Heart left ventricle (tissue), 16 donors: ENCODE measurements around the gene MIPOL1. TPM values are rescaled to one million over a fixed set of nuclear protein-coding genes. Genes with fewer than 3 reads are reported as not detected.

Experiments
- ATAC-seq, 4 donors: fragments of 200-7000 bp; cut with Tn5 transposase; one replicate each; pipeline ENCODE4 v1.9.1; 2020 to 2022; ENCODE audit warnings: moderate library complexity in 4 of 4, mild to moderate bottlenecking in 3 of 4, moderate number of reproducible peaks in 1 of 4
- DNase-seq, 5 donors: peaks; one replicate each; pipeline ENCODE4 v3.0.0-alpha.2; 2020
- H3K27ac ChIP-seq, 12 donors: fragments of 200-600 bp; sonication (generic) in 4 of 12; one replicate each; pipeline versions ENCODE4 v1.5.0 to v1.8.0; 2016 to 2022; ENCODE audit warnings: mild to moderate bottlenecking in 2 of 12
- H3K27me3 ChIP-seq, 9 donors: fragments of 200-600 bp; sonication (generic) in 2 of 9; one replicate each; pipeline versions ENCODE4 v1.5.1 to v1.8.0; 2016 to 2022; ENCODE audit warnings: mild to moderate bottlenecking in 3 of 9
- H3K36me3 ChIP-seq, 9 donors: fragments of 200-600 bp; sonication (generic) in 2 of 9; one replicate each; pipeline versions ENCODE4 v1.5.0 to v1.8.0; 2018 to 2022; ENCODE audit warnings: mild to moderate bottlenecking in 2 of 9
- H3K4me1 ChIP-seq, 12 donors: fragments of 200-600 bp; sonication (generic) in 4 of 12; one replicate each; pipeline versions ENCODE4 v1.5.0 to v1.8.0; 2016 to 2022; ENCODE audit warnings: mild to moderate bottlenecking in 3 of 12
- H3K4me3 ChIP-seq, 12 donors: fragments of 200-600 bp; sonication (generic) in 4 of 12; one replicate each; pipeline versions ENCODE4 v1.5.0 to v1.8.0; 2017 to 2022; ENCODE audit warnings: mild to moderate bottlenecking in 9 of 12, moderate library complexity in 4 of 12
- H3K9me3 ChIP-seq, 12 donors: fragments of 200-600 bp; sonication (generic) in 4 of 12; one replicate each; pipeline versions ENCODE4 v1.5.0 to v1.8.0; 2016 to 2022; ENCODE audit warnings: mild to moderate bottlenecking in 1 of 12
- CTCF ChIP-seq, 12 donors: fragments of 200-600 bp; sonication (generic) in 4 of 12; IDR thresholded peaks; one replicate each; pipeline versions ENCODE4 v1.5.0 to v1.8.0; 2018 to 2022; ENCODE audit warnings: antibody characterized with exemption in 12 of 12, mild to moderate bottlenecking in 5 of 12
- POLR2A ChIP-seq, 2 donors: fragments of 450-650 bp; IDR thresholded peaks; one replicate each; pipeline ENCODE4 v1.6.1; 2017; ENCODE audit warnings: antibody characterized with exemption in 2 of 2, mild to moderate bottlenecking in 2 of 2, moderate library complexity in 2 of 2
- WGBS, 4 donors: extraction: QIAGEN DNeasy Blood & Tissue Kit in 2 of 4; methylation state at CpG; one replicate each; pipeline versions ENCODE4 v1.1.5 to v1.1.7; 2013 to 2018; 5-methylcytosine and 5-hydroxymethylcytosine counted together
- intact Hi-C, 10 donors: fragments of 100-400 bp; cut with DNase I; formaldehyde crosslinking; loops; one replicate each; pipeline versions ENCODE4 v1.11.1 to v1.14.2; 2022
- polyA plus RNA-seq, 2 donors: library from polyadenylated mRNA; stranded (reverse); fragments of 200-250 nt; gene quantifications; one replicate each; pipeline ENCODE4 v1.2.3, GENCODE V29; 2013
- total RNA-seq, 9 donors: library from RNA; depleted of rRNA in 2 of 9; stranded (reverse); fragments of >200 nt in 2 of 9; fragmentation: NEBNext Ultra II Directional in 3 of 9; extraction: Animal tissue kit (Norgen Biotek cat#: 25700) in 3 of 9; gene quantifications; one replicate each; pipeline versions ENCODE4 v1.1.0 to v1.2.4, GENCODE V29; 2016 to 2023
- donor health status: ischemic (EF 13 %, LVEDD 7.1; RV severe dilation, severe dysfunction).
- donor health status: healthy with polysubstance abuse.
- donor health status: DM: no; HTN: yes; CAD: no.
- donor health status: DM: no; HTN: no; CAD: no.
- donor health status: ischemic (EF 25% LVEDD 6.9; RV normal size, moderate dysfunction).
- donor health status: ischemic (EF 25% LVEDD 5.7; RV mildly dilated, moderate dysfunction).
- donor health status: healthy.
- donor health status: DM: yes; HTN: yes; CAD: no.
- donor health status: ischemic (EF 35%, LVEDD 5.7; RV mildly dilated, moderate dysfunction).
- donor health status: nonischemic (EF 11% LVEDD 7.7; RV severe dilation, severe dysfunction).
- donor health status: DM: yes; HTN: yes; CAD: no.
- donor health status: PGD.
- donor health status: ischemic (EF 29% LVEDD 5.4; RV normal size, mild dysfunction).
- donor health status: nonischemic (EF 23%, LVEDD 6.1; RV moderate dilation, normal function).

The MIPOL1 gene
- total and polyA plus RNA-seq, 11 donors = 0.99 to 7.3 (median 5.0) TPM

GRCh38 chr14:37253905-37254304 lies 56.2 kb downstream of the MIPOL1 start:
- Histone ChIP-seq H3K27me3 (no peaks in the 10 kb centered on the region), H3K4me1 (no peaks in the 10 kb centered on the region), H3K9me3 (no peaks in the 10 kb centered on the region), H3K36me3 (no peaks in the 10 kb centered on the region), H3K4me3 (no peak overlapping the region), H3K27ac (no peak overlapping the region)
- intact Hi-C loops = no loop called here
- WGBS, 4 donors = 56 to 76% (median 62%) methylated on average over 1 of the region's 1 CpG
- ATAC-seq (no peak), DNase-seq (peak in 1 of 5 donors; percentile 9)
- TF ChIP-seq POLR2A (IDR thresholded peaks at IDR 0.05) = no peak
- no peak for TF ChIP-seq CTCF (IDR thresholded peaks at IDR 0.05)

GRCh38 chr14:37254411-37254947 lies 56.7 kb downstream of the MIPOL1 start:
- H3K9me3 ChIP-seq = no peaks in the 10 kb centered on the region
- no peaks in the 10 kb centered on the region for H3K36me3 ChIP-seq
- ATAC-seq = no peak
- no peaks in the 10 kb centered on the region for H3K27me3 ChIP-seq
- intact Hi-C loops = no loop called here
- no peak overlapping the region for H3K27ac ChIP-seq
- DNase-seq = no peak
- 73 to 81% (median 77%) methylated on average over 3 of the region's 3 CpGs for WGBS, 4 donors
- H3K4me3 ChIP-seq = no peak overlapping the region
- H3K4me1 ChIP-seq = no peaks in the 10 kb centered on the region
- TF ChIP-seq POLR2A (IDR thresholded peaks at IDR 0.05) (no peak), CTCF (IDR thresholded peaks at IDR 0.05) (no peak)

- Histone ChIP-seq H3K36me3 (no peaks in the 10 kb centered on the region), H3K9me3 (no peaks in the 10 kb centered on the region), H3K4me1 (no peaks in the 10 kb centered on the region), H3K4me3 (no peak overlapping the region), H3K27me3 (no peaks in the 10 kb centered on the region), H3K27ac (no peak overlapping the region)
- no peak for ATAC-seq
- no peak for DNase-seq
- intact Hi-C loops = no loop called here
- no peak for TF ChIP-seq POLR2A (IDR thresholded peaks at IDR 0.05)
- no peak for TF ChIP-seq CTCF (IDR thresholded peaks at IDR 0.05)
- WGBS, 4 donors = 83 to 90% (median 87%) methylated on average over 5 of the region's 5 CpGs
Observed at GRCh38 chr14:37257501-37258070, 59.8 kb downstream of the MIPOL1 start.

DNA sequence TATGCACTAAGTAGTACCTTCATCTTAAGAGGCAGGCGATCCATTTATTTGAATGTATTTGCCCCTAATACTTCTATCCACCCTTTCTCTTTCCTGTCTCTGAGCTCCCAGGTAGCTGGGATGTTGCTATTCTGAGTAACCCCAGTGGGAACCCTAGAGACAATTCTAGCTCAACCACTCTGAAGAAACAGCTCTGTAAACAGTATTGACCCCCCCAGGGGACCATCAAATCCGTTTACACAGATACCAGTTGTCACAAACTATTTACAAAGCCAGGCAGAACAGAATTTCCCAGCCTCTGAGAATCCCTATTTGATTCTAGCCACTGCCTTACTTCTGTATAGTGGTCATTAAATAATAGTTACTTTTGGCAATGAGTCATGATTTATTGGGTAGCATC lies 64.9 kb downstream of the MIPOL1 start:
- no peak for ATAC-seq
- H3K36me3 ChIP-seq = peaks cover 0 to 2% (median 0%) of the 10 kb centered on the region in 9 donors
- TF ChIP-seq CTCF (IDR thresholded peaks at IDR 0.05) (no peak), POLR2A (IDR thresholded peaks at IDR 0.05) (no peak)
- WGBS, 4 donors = 55 to 63% (median 60%) methylated on average over 2 of the region's 2 CpGs
- no peak for DNase-seq
- intact Hi-C loops = no loop called here
- no peaks in the 10 kb centered on the region for H3K4me1 ChIP-seq
- no peak overlapping the region for H3K4me3 ChIP-seq
- H3K9me3 ChIP-seq = no peaks in the 10 kb centered on the region
- no peak overlapping the region for H3K27ac ChIP-seq
- no peaks in the 10 kb centered on the region for H3K27me3 ChIP-seq
